Activated naive CD4-positive, alpha-beta T cell treated with anti-CD3 and anti-CD28 coated beads, Interleukin-2, amount 50 U/mL, for 72 hours (primary cell): Measurements from ENCODE around the gene C1QB. TPM values are rescaled to one million over a fixed set of nuclear protein-coding genes. Genes with fewer than 3 reads are reported as not detected.
"Not testable (repeated sequence)": the region's sequence is repeated elsewhere in the genome, so short reads cannot be mapped to it uniquely, and the experiment has no call there.

Source experiments
- ATAC-seq, 2 donors: fragments of 150-1000 bp; cut with Tn5 transposase; 2 replicates each; pipeline ENCODE4 v1.10.0; 2021; ENCODE audit warnings: mild to moderate bottlenecking in 2 of 2, moderate library complexity in 2 of 2
- DNase-seq, 2 donors: peaks; one replicate each; pipeline ENCODE4 v3.0.0; 2021 to 2022; ENCODE audit warnings: low spot score in 2 of 2
- H3K27ac Mint-ChIP-seq, 2 donors: one replicate each; pipeline ENCODE4 v1.8.0; 2022; ENCODE audit warnings: mild to moderate bottlenecking in 2 of 2, mixed read lengths in 2 of 2
- H3K36me3 Mint-ChIP-seq, 2 donors: one replicate each; pipeline ENCODE4 v1.8.0; 2022; ENCODE audit warnings: mixed read lengths in 2 of 2
- H3K9me3 Mint-ChIP-seq, 2 donors: one replicate each; pipeline ENCODE4 v1.8.0; 2022; ENCODE audit warnings: mixed read lengths in 2 of 2
- total RNA-seq, 2 donors: library from RNA; stranded (reverse); gene quantifications; one replicate each; pipeline ENCODE4 v1.2.3, GENCODE V29; 2022

Gene C1QB
- total RNA-seq, 2 donors from 2014 or later = not detected

GRCh38 chr1:22650089-22650693 is 2.8 kb upstream of the C1QB start:
- Mint-ChIP-seq H3K27ac (no peak overlapping the region), H3K36me3 (no peaks in the 10 kb centered on the region), H3K9me3 (no peaks in the 10 kb centered on the region)
- DNase-seq = no peak
- no peak for ATAC-seq

- ATAC-seq = no peak
- no peak for DNase-seq
- Mint-ChIP-seq H3K27ac (no peak overlapping the region), H3K36me3 (no peaks in the 10 kb centered on the region), H3K9me3 (no peaks in the 10 kb centered on the region)
Observed at GRCh38 chr1:22651941-22652856, 837 bp upstream of the C1QB start.

- DNase-seq (no peak), ATAC-seq (no peak)
- H3K27ac Mint-ChIP-seq = no peak overlapping the region
- no peaks in the 10 kb centered on the region for H3K36me3 Mint-ChIP-seq
- no peaks in the 10 kb centered on the region for H3K9me3 Mint-ChIP-seq
Observed at GRCh38 chr1:22654692-22655091, 1.7 kb downstream of the C1QB start.

GRCh38 chr1:22658385-22659163 is 5.5 kb downstream of the C1QB start:
- Mint-ChIP-seq H3K36me3 (no peaks in the 10 kb centered on the region), H3K9me3 (no peaks in the 10 kb centered on the region), H3K27ac (peak overlapping the region in 1 of 2 donors; percentile 56)
- DNase-seq (no peak), ATAC-seq (no peak)

- DNase-seq = no peak
- ATAC-seq = no peak
Observed at GRCh38 chr1:22660716-22661241, 7.7 kb downstream of the C1QB start.

GRCh38 chr1:22661880-22662279 is 8.8 kb downstream of the C1QB start:
- ATAC-seq (no peak), DNase-seq (no peak)
- no peaks in the 10 kb centered on the region for H3K36me3 Mint-ChIP-seq
- H3K9me3 Mint-ChIP-seq = no peaks in the 10 kb centered on the region
- no peak overlapping the region for H3K27ac Mint-ChIP-seq

More at GRCh38 chr1:22660716-22661241, 7.7 kb downstream of the C1QB start:
- Mint-ChIP-seq H3K36me3 (no peaks in the 10 kb centered on the region), H3K9me3 (no peaks in the 10 kb centered on the region), H3K27ac (peak overlapping the region in 1 of 2 donors; percentile 28)

- DNase-seq (no peak), ATAC-seq (peak in 1 of 2 donors; percentile 70)
- Mint-ChIP-seq H3K9me3 (no peaks in the 10 kb centered on the region), H3K36me3 (no peaks in the 10 kb centered on the region), H3K27ac (no peak overlapping the region)
Observed at GRCh38 chr1:22662318-22662717, 9.3 kb downstream of the C1QB start.

- H3K9me3 Mint-ChIP-seq = no peaks in the 10 kb centered on the region
- DNase-seq (no peak), ATAC-seq (no peak)
- no peak overlapping the region for H3K27ac Mint-ChIP-seq
- no peaks in the 10 kb centered on the region for H3K36me3 Mint-ChIP-seq
Observed at GRCh38 chr1:22662986-22663408, 10.0 kb downstream of the C1QB start.

GRCh38 chr1:22665752-22666151 is 12.7 kb downstream of the C1QB start:
- Mint-ChIP-seq H3K36me3 (no peaks in the 10 kb centered on the region), H3K27ac (no peak overlapping the region), H3K9me3 (no peaks in the 10 kb centered on the region)
- ATAC-seq (no peak), DNase-seq (no peak)

GRCh38 chr1:22666412-22666811 is 13.4 kb downstream of the C1QB start:
- Mint-ChIP-seq H3K27ac (no peak overlapping the region), H3K9me3 (no peaks in the 10 kb centered on the region)
- ATAC-seq = no peak

GRCh38 chr1:22668840-22669239 is 15.8 kb downstream of the C1QB start:
- not testable (repeated sequence) for H3K9me3 Mint-ChIP-seq

More at GRCh38 chr1:22666412-22666811, 13.4 kb downstream of the C1QB start:
- no peak for DNase-seq
- H3K36me3 Mint-ChIP-seq = no peaks in the 10 kb centered on the region

GRCh38 chr1:22670352-22670975 is 17.4 kb downstream of the C1QB start:
- ATAC-seq = no peak
- H3K36me3 Mint-ChIP-seq = no peaks in the 10 kb centered on the region
- no peak overlapping the region for H3K27ac Mint-ChIP-seq
- no peaks in the 10 kb centered on the region for H3K9me3 Mint-ChIP-seq
- no peak for DNase-seq

More at GRCh38 chr1:22668840-22669239, 15.8 kb downstream of the C1QB start:
- not testable (repeated sequence) for ATAC-seq, H3K36me3 Mint-ChIP-seq, DNase-seq, H3K27ac Mint-ChIP-seq

GRCh38 chr1:22671999-22672398 is 19.0 kb downstream of the C1QB start:
- DNase-seq (no peak), ATAC-seq (no peak)
- no peaks in the 10 kb centered on the region for H3K9me3 Mint-ChIP-seq

GRCh38 chr1:22673486-22674409 is 20.7 kb downstream of the C1QB start:
- H3K36me3 Mint-ChIP-seq = no peaks in the 10 kb centered on the region
- no peak overlapping the region for H3K27ac Mint-ChIP-seq
- ATAC-seq (peak; percentile 83 to 93), DNase-seq (peak in 1 of 2 donors; percentile 13)
- no peaks in the 10 kb centered on the region for H3K9me3 Mint-ChIP-seq

More at GRCh38 chr1:22671999-22672398, 19.0 kb downstream of the C1QB start:
- no peaks in the 10 kb centered on the region for H3K36me3 Mint-ChIP-seq
- no peak overlapping the region for H3K27ac Mint-ChIP-seq

GRCh38 chr1:22674410-22674749 is 21.3 kb downstream of the C1QB start:
- peak in 1 of 2 donors; percentile 12 for ATAC-seq
- DNase-seq = no peak
- no peaks in the 10 kb centered on the region for H3K36me3 Mint-ChIP-seq
- no peak overlapping the region for H3K27ac Mint-ChIP-seq
- H3K9me3 Mint-ChIP-seq = no peaks in the 10 kb centered on the region
